SU-DHL-6 (cell line): Measurements from ENCODE around the gene ELMO3.

Experiments
- EZH2phosphoT487 ChIP-seq: fragments of 200-600 bp; sonication (generic), shearing (Covaris generic); conservative IDR thresholded peaks from 2 replicates; pipeline ENCODE4 v1.6.1; 2018; ENCODE audit warnings: mild to moderate bottlenecking, antibody characterized with exemption, low read length, moderate library complexity, mixed read lengths
- TF ChIP-seq, protein P1 (sequence below): fragments of 200-600 bp; sonication (generic); IDR thresholded peaks from one replicate; pipeline ENCODE4 v1.5.1; 2017; ENCODE audit warnings: antibody characterized with exemption, mild to moderate bottlenecking, low read length, moderate library complexity; ENCODE audit not compliant: insufficient read depth, poor library complexity, severe bottlenecking

GRCh38 chr16:67248073-67248400 lies 49.1 kb downstream of the ELMO3 start:
- TF ChIP-seq, protein P1, sequence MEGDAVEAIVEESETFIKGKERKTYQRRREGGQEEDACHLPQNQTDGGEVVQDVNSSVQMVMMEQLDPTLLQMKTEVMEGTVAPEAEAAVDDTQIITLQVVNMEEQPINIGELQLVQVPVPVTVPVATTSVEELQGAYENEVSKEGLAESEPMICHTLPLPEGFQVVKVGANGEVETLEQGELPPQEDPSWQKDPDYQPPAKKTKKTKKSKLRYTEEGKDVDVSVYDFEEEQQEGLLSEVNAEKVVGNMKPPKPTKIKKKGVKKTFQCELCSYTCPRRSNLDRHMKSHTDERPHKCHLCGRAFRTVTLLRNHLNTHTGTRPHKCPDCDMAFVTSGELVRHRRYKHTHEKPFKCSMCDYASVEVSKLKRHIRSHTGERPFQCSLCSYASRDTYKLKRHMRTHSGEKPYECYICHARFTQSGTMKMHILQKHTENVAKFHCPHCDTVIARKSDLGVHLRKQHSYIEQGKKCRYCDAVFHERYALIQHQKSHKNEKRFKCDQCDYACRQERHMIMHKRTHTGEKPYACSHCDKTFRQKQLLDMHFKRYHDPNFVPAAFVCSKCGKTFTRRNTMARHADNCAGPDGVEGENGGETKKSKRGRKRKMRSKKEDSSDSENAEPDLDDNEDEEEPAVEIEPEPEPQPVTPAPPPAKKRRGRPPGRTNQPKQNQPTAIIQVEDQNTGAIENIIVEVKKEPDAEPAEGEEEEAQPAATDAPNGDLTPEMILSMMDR: no peak
- no peak for TF ChIP-seq EZH2phosphoT487
